Activated CD8-positive, alpha-beta T cell treated with anti-CD3 and anti-CD28 coated beads for 36 hours (primary cell): ENCODE results near the gene BMF. TPM values are rescaled to one million over a fixed set of nuclear protein-coding genes. Genes with fewer than 3 reads are reported as not detected.

Experiments
- ATAC-seq: fragments of 200-7000 bp; cut with Tn5 transposase; one replicate; pipeline ENCODE4 v1.10.0; 2021; ENCODE audit warnings: mild to moderate bottlenecking, moderate library complexity
- CTCF ChIA-PET: fragments of 350-600 bp; sonication (Branson Sonifier 250); formaldehyde crosslinking; loops from one replicate; lab custom pipeline; 2021; ENCODE audit warnings: antibody characterized with exemption; lab: Charles Lee
- POLR2A ChIA-PET: fragments of 350-600 bp; sonication (Branson Sonifier 250); formaldehyde crosslinking; loops from one replicate; lab custom pipeline; 2021; ENCODE audit warnings: antibody characterized with exemption; lab: Charles Lee
- DNase-seq: peaks from one replicate; pipeline ENCODE4 v3.0.0-alpha.2; 2020
- H3K27ac Mint-ChIP-seq: one replicate; pipeline ENCODE4 v1.8.0; 2021; ENCODE audit warnings: mild to moderate bottlenecking, mixed read lengths
- H3K27me3 Mint-ChIP-seq: one replicate; pipeline ENCODE4 v1.8.0; 2021; ENCODE audit warnings: mixed read lengths
- H3K36me3 Mint-ChIP-seq: one replicate; pipeline ENCODE4 v1.8.0; 2021; ENCODE audit warnings: low read depth, mixed read lengths
- H3K4me1 Mint-ChIP-seq: one replicate; pipeline ENCODE4 v1.8.0; 2021; ENCODE audit warnings: low read depth, mixed read lengths
- H3K4me3 Mint-ChIP-seq: one replicate; pipeline ENCODE4 v1.8.0; 2021; ENCODE audit warnings: mild to moderate bottlenecking, moderate library complexity, mixed read lengths
- H3K9me3 Mint-ChIP-seq: one replicate; pipeline ENCODE4 v1.8.0; 2021; ENCODE audit warnings: mixed read lengths
- intact Hi-C: fragments of 100-400 bp; cut with micrococcal nuclease; formaldehyde crosslinking; loops from one replicate; pipeline ENCODE4 v1.10.0; 2022
- total RNA-seq, 2 experiments: library from RNA; stranded (reverse); gene quantifications; one replicate each; pipeline ENCODE4 v1.2.3, GENCODE V29; 2021
- TF ChIP-seq, protein P1 (sequence below): fragments of 200-600 bp; IDR thresholded peaks from one replicate; pipeline ENCODE4 v1.8.0; 2022; ENCODE audit warnings: antibody characterized with exemption, mild to moderate bottlenecking

Gene BMF
- total RNA-seq, 2 experiments from 2014 or later: 4.2 to 4.3 TPM

DNA sequence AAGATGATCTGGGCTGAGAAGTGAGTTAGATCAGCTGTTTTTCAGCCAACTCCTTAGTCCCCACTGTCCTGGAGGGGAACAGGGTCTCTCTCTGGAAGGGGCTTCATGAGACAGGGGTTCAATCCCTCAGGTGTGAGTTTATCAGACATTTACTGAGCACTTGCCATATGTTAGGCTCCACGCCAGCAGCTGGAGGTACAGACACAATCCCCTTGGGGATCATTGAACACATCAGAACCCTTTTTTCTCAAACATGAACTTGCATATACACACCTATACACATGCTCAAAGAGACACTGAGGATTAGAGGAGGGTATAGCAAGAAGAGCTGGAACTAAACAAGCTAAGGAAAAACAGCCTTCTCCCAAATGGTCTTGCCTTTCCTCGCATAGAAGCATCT is 5.5 kb upstream of the BMF start:
- intact Hi-C loops: no loop called here
- H3K9me3 Mint-ChIP-seq: no peaks in the 10 kb centered on the region
- no peak overlapping the region for H3K27ac Mint-ChIP-seq
- POLR2A ChIA-PET: interaction anchor here (1.3 to 2.9 kb wide), 3 partner anchors 11 to 48 kb away, joined by 3 to 13 read pairs (median 4); no protein-coding TSS in a partner anchor
- H3K4me1 Mint-ChIP-seq: peaks cover 16% of the 10 kb centered on the region
- no peaks in the 10 kb centered on the region for H3K36me3 Mint-ChIP-seq
- TF ChIP-seq, protein P1, sequence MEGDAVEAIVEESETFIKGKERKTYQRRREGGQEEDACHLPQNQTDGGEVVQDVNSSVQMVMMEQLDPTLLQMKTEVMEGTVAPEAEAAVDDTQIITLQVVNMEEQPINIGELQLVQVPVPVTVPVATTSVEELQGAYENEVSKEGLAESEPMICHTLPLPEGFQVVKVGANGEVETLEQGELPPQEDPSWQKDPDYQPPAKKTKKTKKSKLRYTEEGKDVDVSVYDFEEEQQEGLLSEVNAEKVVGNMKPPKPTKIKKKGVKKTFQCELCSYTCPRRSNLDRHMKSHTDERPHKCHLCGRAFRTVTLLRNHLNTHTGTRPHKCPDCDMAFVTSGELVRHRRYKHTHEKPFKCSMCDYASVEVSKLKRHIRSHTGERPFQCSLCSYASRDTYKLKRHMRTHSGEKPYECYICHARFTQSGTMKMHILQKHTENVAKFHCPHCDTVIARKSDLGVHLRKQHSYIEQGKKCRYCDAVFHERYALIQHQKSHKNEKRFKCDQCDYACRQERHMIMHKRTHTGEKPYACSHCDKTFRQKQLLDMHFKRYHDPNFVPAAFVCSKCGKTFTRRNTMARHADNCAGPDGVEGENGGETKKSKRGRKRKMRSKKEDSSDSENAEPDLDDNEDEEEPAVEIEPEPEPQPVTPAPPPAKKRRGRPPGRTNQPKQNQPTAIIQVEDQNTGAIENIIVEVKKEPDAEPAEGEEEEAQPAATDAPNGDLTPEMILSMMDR: no peak
- no peak for DNase-seq
- CTCF ChIA-PET: interaction anchor here (0.9 to 6.9 kb wide), 9 partner anchors 9 to 169 kb away, joined by 3 to 99 read pairs (median 4); partner anchors contain the start of gene ANKRD63
- no peak overlapping the region for H3K4me3 Mint-ChIP-seq
- peaks cover 9% of the 10 kb centered on the region for H3K27me3 Mint-ChIP-seq
- ATAC-seq: no peak

DNA sequence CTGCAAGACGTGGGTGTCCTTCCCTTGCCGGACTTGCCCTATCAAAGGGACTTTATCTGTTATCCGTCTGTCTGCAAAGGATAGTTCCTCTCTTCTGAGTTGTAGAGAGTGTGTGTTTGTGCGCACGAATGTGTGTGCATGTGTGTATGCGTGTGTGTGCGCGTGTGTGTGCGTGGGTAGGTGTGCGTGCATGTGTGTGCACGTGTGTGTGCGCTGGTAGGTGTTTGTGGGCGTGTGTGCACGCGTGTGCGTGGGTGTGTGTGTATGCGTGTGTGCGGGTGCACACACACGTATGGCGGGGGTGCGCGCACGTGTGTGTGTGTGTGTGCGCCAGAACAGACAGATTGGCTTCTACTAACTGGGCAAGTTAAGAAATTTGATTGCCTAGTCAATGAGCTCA is 4.1 kb upstream of the BMF start:
- TF ChIP-seq, protein P1: no peak
- CTCF ChIA-PET: interaction anchor here (1.0 to 6.9 kb wide), 6 partner anchors 9 to 197 kb away, joined by 3 to 99 read pairs (median 3); no protein-coding TSS in a partner anchor
- no peaks in the 10 kb centered on the region for H3K36me3 Mint-ChIP-seq
- intact Hi-C loops: no loop called here
- DNase-seq (no peak), ATAC-seq (no peak)
- peaks cover 9% of the 10 kb centered on the region for H3K27me3 Mint-ChIP-seq
- H3K4me3 Mint-ChIP-seq: no peak overlapping the region
- H3K27ac Mint-ChIP-seq: no peak overlapping the region
- POLR2A ChIA-PET: interaction anchor here (1.0 to 2.9 kb wide), 3 partner anchors 14 to 49 kb away, joined by 3 to 13 read pairs (median 4); no protein-coding TSS in a partner anchor
- H3K9me3 Mint-ChIP-seq: no peaks in the 10 kb centered on the region
- peaks cover 27% of the 10 kb centered on the region for H3K4me1 Mint-ChIP-seq

DNA sequence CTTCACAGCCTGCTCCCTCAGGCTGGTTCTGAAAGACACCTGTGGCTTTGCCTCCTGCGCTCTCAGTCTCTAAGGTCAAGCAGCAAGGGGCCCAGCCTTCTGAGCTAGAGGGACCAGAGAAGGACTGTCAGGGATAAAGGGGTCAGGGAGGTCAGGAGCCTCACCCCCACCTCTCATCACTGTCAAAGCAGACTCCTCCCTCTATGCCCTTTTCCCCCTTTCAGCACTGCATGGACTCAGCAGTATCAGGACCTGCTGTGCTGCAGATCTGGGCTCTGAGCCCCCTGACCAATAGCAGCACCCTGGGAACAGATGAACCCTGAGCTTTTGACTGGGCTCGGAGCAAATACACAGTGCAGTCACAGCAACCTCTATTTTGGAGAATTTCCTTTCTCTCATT is 3.2 kb upstream of the BMF start:
- ChIA-PET POLR2A (interaction anchor here (2.9 kb wide), 1 partner anchor 13 kb away, joined by 13 read pairs; no protein-coding TSS in a partner anchor), CTCF (interaction anchor here (1.0 to 6.9 kb wide), 6 partner anchors 8 to 167 kb away, joined by 3 to 99 read pairs (median 3); no protein-coding TSS in a partner anchor)
- TF ChIP-seq, protein P1: no peak
- DNase-seq (no peak), ATAC-seq (no peak)
- Mint-ChIP-seq H3K9me3 (no peaks in the 10 kb centered on the region), H3K27me3 (peaks cover 10% of the 10 kb centered on the region), H3K4me1 (peaks cover 36% of the 10 kb centered on the region), H3K36me3 (no peaks in the 10 kb centered on the region), H3K4me3 (no peak overlapping the region), H3K27ac (no peak overlapping the region)
- intact Hi-C loops: no loop called here

DNA sequence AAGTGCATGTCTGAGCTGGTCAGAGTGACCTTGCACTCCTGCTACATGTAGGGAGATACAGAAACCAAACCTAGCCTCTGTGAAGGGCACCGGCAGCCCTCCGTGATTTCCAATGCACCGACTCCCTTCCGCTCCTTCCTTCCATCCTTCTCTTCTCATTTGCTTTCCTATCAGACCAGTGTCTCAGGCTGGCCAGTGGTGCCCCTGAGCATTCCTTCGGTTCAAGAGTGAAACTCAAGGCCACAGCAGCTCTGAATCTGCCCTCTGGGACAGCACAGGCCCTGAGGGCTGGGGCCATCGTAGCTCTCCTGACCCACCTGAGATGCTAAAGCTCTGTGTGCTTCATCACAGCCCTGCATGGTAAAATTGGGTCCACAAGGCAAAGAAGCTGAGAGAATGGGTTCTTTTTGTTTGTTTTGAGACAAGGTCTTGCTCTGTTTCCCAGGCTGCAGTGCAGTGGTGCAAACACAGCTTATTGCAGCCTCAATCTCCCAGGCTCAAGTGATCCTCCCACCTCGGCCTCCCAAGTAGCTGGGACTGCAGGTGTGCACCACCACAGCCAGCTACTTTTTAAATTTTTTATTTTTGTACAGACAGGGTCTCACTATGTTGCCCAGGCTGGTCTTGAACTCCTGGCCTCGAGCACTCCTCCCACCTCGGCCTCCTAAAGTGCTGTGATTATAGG is 2.3 kb upstream of the BMF start:
- intact Hi-C loops: no loop called here
- ATAC-seq (no peak), DNase-seq (no peak)
- ChIA-PET POLR2A (interaction anchor here (0.8 kb wide), 1 partner anchor 23 kb away, joined by 3 read pairs; no protein-coding TSS in a partner anchor), CTCF (interaction anchor here (0.9 to 1.2 kb wide), 3 partner anchors 10 to 164 kb away, joined by 3 to 4 read pairs (median 3); no protein-coding TSS in a partner anchor)
- H3K27ac Mint-ChIP-seq: no peak overlapping the region
- peaks cover 39% of the 10 kb centered on the region for H3K4me1 Mint-ChIP-seq
- H3K9me3 Mint-ChIP-seq: no peaks in the 10 kb centered on the region
- H3K4me3 Mint-ChIP-seq: no peak overlapping the region
- no peaks in the 10 kb centered on the region for H3K36me3 Mint-ChIP-seq
- TF ChIP-seq, protein P1: no peak
- peaks cover 10% of the 10 kb centered on the region for H3K27me3 Mint-ChIP-seq
